ENCODE results near the gene KAZALD1. TPM values are rescaled to one million over a fixed set of nuclear protein-coding genes. Genes with fewer than 3 reads are reported as not detected.
A peak's percentile ranks its signal among the peaks of the same experiment; 100 is the strongest.

Gene KAZALD1
- total RNA-seq, 4 donors from 2014 or later = 2.2 to 6.1 (median 2.7) TPM

DNA sequence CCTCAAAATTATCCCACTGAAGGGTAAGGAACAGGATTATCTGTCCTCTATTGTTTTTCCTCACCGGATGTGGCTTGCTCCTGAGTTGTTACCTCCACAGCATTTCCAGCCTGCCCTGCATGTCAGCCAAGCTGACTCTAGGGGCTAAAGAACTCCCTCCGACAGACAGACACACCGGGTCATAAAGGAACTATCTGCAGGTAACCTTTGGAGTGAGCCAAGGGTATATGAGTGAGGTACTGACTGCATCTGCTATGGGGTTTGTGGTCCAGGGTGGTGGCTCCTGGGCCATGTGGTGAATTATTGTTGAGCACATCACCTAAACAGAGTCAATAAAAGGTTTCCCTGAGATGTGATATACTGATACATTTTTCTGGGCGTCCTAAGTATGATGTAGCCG lies 6.9 kb upstream of the KAZALD1 start:
- WGBS, 2 donors = 88 to 92% methylated on average over 5 of the region's 5 CpGs
- no peak for DNase-seq (ENCODE audit: low spot score in 2 of 2)
- H3K4me3 ChIP-seq (ENCODE audit: low read depth, poor library complexity, severe bottlenecking) = no peak overlapping the region
- intact Hi-C loops (cut with DNase I; ENCODE audit: low total_unique reads) = loop anchor here (10.0 kb wide), 1 partner anchor 90 kb away; no protein-coding TSS in a partner anchor
- no peak for TF ChIP-seq POLR2A (IDR thresholded peaks at IDR 0.05)
- TF ChIP-seq, protein P1, sequence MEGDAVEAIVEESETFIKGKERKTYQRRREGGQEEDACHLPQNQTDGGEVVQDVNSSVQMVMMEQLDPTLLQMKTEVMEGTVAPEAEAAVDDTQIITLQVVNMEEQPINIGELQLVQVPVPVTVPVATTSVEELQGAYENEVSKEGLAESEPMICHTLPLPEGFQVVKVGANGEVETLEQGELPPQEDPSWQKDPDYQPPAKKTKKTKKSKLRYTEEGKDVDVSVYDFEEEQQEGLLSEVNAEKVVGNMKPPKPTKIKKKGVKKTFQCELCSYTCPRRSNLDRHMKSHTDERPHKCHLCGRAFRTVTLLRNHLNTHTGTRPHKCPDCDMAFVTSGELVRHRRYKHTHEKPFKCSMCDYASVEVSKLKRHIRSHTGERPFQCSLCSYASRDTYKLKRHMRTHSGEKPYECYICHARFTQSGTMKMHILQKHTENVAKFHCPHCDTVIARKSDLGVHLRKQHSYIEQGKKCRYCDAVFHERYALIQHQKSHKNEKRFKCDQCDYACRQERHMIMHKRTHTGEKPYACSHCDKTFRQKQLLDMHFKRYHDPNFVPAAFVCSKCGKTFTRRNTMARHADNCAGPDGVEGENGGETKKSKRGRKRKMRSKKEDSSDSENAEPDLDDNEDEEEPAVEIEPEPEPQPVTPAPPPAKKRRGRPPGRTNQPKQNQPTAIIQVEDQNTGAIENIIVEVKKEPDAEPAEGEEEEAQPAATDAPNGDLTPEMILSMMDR (IDR thresholded peaks at IDR 0.05) = no peak

DNA sequence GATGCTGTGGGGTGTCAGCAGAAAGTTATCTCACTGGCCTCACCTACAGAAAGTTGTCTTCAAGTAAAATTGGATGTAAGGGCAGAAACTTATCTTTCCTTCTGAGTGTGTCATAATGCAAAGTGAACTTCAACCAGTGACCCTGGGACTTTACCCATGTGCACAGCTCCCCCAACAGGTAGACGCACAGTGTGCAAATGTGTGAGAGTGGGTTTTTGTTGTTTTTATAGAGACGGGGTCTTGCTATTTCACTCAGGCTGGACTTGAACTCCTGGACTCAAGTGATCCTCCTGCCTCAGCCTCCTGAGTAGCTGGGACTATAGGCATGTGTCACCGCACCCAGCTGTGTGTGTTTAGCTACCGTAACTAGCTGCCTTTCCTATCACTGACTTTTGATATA lies 6.4 kb upstream of the KAZALD1 start:
- intact Hi-C loops (cut with DNase I; ENCODE audit: low total_unique reads) = loop anchor here (10.0 kb wide), 1 partner anchor 89 kb away; no protein-coding TSS in a partner anchor
- no peak overlapping the region for H3K4me3 ChIP-seq (ENCODE audit: low read depth, poor library complexity, severe bottlenecking)
- DNase-seq (ENCODE audit: low spot score in 2 of 2) = no peak
- 92 to 93% methylated on average over 4 of the region's 4 CpGs for WGBS, 2 donors
- TF ChIP-seq POLR2A (IDR thresholded peaks at IDR 0.05) = no peak
- TF ChIP-seq, protein P1 (IDR thresholded peaks at IDR 0.05) = no peak

DNA sequence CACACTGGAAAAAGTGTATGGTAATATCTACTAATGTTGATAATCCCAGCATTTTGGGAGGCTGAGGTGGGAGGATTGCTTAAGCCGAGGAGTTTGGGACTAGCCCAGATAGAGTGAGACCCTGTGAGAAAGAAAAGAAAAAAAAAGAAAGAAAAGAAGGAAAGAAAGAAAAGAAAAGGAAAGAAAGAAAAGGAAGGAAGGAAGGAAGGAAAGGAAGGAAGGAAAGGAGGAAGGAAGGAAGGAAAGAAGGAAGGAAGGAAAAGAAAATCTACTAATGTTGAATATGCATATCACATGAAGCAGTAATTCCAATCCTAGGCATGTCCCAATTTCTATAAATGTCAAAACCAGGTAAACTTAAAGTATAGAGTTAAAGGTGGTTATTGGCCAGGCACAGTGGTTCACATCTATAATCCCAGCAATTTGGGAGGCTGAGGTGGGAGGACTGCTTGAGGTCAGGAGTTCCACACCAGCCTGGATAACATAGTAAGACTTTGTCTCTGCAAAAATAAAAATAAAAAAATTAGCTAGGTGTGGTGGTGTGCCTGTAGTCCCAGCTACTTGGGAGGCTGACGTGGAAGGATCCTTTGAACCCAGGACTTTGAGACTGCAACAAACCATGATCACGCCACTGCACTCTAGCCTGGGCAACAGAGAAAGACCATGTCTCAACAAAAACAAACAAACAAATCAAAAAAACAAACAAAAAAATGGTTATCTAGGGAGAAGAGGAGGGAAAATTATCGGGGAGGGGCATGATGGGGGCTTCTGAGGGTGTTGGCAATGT lies 5.2 kb upstream of the KAZALD1 start:
- H3K4me3 ChIP-seq (ENCODE audit: low read depth, poor library complexity, severe bottlenecking) = no peak overlapping the region
- 93 to 96% methylated on average over 4 of the region's 4 CpGs for WGBS, 2 donors
- intact Hi-C loops (cut with DNase I; ENCODE audit: low total_unique reads) = loop anchor here (10.0 kb wide), 1 partner anchor 88 kb away; no protein-coding TSS in a partner anchor
- no peak for DNase-seq (ENCODE audit: low spot score in 2 of 2)
- TF ChIP-seq, protein P1 (IDR thresholded peaks at IDR 0.05) = no peak
- no peak for TF ChIP-seq POLR2A (IDR thresholded peaks at IDR 0.05)

DNA sequence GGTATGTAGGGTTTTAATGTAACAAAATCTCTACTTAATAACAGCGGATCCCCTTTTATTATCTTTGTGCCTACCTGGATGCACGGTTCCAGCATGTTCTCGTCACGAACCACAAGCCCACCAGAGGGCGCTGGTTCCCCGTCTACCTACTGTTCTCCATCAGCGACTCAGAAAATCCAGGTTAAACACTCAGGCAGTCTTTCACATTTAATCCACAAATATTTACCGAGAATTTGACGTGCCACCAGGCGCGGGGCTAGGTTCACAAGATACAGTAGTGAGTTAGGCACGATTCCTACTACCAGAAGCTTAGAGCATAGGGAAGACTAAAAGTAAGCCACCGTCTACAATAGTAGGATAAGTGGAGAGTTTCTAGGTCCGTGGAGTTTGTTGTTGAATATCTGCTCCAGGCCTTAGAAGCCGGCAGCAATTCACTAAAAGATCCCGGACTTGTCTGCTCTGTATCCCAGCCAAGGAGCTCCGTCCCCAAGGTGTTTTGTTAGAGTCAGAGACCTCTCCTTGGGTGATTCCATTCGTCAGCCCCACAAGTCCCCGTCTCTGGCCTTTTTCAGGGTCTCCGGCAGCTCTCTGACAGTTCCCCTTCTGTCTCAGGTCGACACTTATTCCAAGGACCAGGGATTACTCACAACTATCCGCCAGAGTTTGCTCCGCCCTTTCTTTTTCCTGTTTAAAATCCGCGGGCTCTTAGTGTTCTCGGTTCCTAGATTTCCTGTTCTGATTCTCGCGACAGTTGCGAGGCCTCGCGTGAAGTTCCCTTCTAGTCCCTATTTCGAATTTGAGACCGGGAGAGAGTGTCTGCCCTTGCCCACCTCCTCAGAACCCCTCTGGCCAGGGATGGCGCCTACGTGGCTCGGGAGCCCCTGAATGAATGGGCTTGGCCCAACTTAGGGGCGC lies 1.5 kb upstream of the KAZALD1 start:
- 0 to 1% methylated on average over 35 to 37 of the region's 37 CpGs for WGBS, 2 donors
- peak overlapping the region; percentile 43 for H3K4me3 ChIP-seq (ENCODE audit: low read depth, poor library complexity, severe bottlenecking)
- TF ChIP-seq, protein P1 (IDR thresholded peaks at IDR 0.05) = peak in 1 of 3 donors; percentile 55
- TF ChIP-seq POLR2A (IDR thresholded peaks at IDR 0.05) = no peak
- DNase-seq (ENCODE audit: low spot score in 2 of 2) = peak; percentile 93 to 98
- intact Hi-C loops (cut with DNase I; ENCODE audit: low total_unique reads) = no loop called here

DNA sequence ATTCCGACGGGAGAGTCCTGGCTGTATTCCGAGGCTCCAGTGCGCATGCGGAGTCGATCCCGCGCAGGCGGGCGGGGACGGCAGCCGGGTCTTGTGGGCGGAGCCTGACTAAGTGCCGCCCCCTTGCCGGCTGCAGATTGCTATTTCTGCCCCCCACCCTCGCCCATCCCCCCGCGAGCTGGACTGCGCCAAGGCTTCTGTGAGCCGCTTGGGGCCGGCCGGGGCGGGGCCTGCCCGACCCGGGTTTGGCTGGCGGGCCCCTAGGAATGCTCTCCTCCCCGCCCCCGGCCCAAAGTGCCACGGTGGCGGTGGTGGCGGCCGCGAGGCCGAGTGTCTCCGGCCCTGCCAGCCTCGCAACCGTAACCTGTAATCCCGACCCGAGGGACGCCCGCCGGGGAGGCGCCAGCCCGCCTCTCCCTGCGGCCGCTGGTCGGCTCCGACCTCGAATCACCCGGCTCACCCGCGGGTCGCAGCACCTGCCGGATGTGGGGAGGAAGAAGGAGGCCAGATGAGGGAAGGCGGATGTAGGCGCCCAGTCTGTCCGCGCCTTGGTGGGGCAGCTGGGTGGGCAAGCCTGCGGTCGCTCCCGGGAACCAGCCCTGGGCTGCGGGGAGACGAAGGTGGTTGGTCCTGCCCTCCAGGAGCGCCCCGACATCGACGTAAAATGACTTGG lies 702 bp upstream of the KAZALD1 start:
- intact Hi-C loops (cut with DNase I; ENCODE audit: low total_unique reads) = no loop called here
- TF ChIP-seq, protein P1 (IDR thresholded peaks at IDR 0.05) = peak in 1 of 3 donors; percentile 10
- TF ChIP-seq POLR2A (IDR thresholded peaks at IDR 0.05) = no peak
- peak; percentile 87 to 98 for DNase-seq (ENCODE audit: low spot score in 2 of 2)
- peak overlapping the region; percentile 43 for H3K4me3 ChIP-seq (ENCODE audit: low read depth, poor library complexity, severe bottlenecking)
- WGBS, 2 donors = 0 to 1% methylated on average over 19 to 47 of the region's 67 CpGs

Data from lower leg skin (tissue), 4 donors.